GM12878 (cell line): ENCODE measurements around the gene SLC9C1. TPM values are rescaled to one million over a fixed set of nuclear protein-coding genes. Genes with fewer than 3 reads are reported as not detected.

Experiments used
- ATAC-seq: fragments of 200-7000 bp; cut with Tn5 transposase; 3 replicates; pipeline ENCODE4 v1.9.1; 2020; ENCODE audit warnings: mild to moderate bottlenecking, moderate library complexity
- BruUV-seq: library from RNA; stranded (reverse); fragments of 400-500 nt; replicated peaks from 2 replicates; lab custom pipeline; 2021; lab: Mats Ljungman, UMichigan
- CTCF ChIA-PET: fragments of 300-600 bp; sonication (Branson Sonifier 250); formaldehyde crosslinking; extraction: SDS; loops from one replicate; lab custom pipeline; 2021; ENCODE audit warnings: inconsistent platforms; lab: Yijun Ruan, JAX
- POLR2A ChIA-PET: fragments of 350-600 bp; formaldehyde crosslinking; extraction: SDS; loops from one replicate; lab custom pipeline; 2021; ENCODE audit warnings: inconsistent platforms; lab: Charles Lee
- RAD21 ChIA-PET: fragments of 300-600 bp; sonication (Branson Sonifier 250); formaldehyde crosslinking; loops from one replicate; lab custom pipeline; 2023; ENCODE audit warnings: antibody characterized with exemption; ENCODE audit not compliant: unreplicated experiment; lab: Charles Lee
- SMC1A ChIA-PET: fragments of 300-600 bp; sonication (Branson Sonifier 250); formaldehyde crosslinking; loops from one replicate; lab custom pipeline; 2023; ENCODE audit not compliant: unreplicated experiment, uncharacterized antibody; lab: Charles Lee
- DNase-seq: peaks from one replicate; pipeline ENCODE4 v3.0.0-alpha.2; 2011; ENCODE audit warnings: low read depth, low spot score
- FAIRE-seq: peaks from 3 replicates; lab custom pipeline; 2011; peaks lifted over from hg19 to GRCh38; lab: Jason Lieb, UNC
- H2AFZ ChIP-seq: 2 replicates; pipeline ENCODE4 v1.6.0; 2011; ENCODE audit warnings: low read depth, low read length, control low read depth; ENCODE audit not compliant: control insufficient read depth
- H3K27ac ChIP-seq: 2 replicates; pipeline ENCODE4 v1.5.1; 2011; ENCODE audit warnings: control low read depth; ENCODE audit not compliant: control insufficient read depth, insufficient read depth
- H3K27me3 ChIP-seq, 2 experiments: replicated peaks in 1 of 2; 2 replicates each; pipeline versions ENCODE4 v1.6.0 to v1.6.1; 2011; ENCODE audit warnings: low read length in 1 of 2; ENCODE audit not compliant: control insufficient read depth in 2 of 2, insufficient read depth in 2 of 2
- H3K36me3 ChIP-seq, 2 experiments: 2 replicates each; pipeline ENCODE4 v1.5.1; 2011; ENCODE audit warnings: low read length in 1 of 2; ENCODE audit not compliant: control insufficient read depth in 2 of 2, insufficient read depth in 2 of 2
- H3K4me1 ChIP-seq: 2 replicates; pipeline ENCODE4 v1.6.1; 2011; ENCODE audit warnings: mild to moderate bottlenecking, low read length, moderate library complexity, mixed read lengths; ENCODE audit not compliant: control insufficient read depth, insufficient read depth
- H3K4me2 ChIP-seq: 2 replicates; pipeline ENCODE4 v1.6.0; 2011; ENCODE audit warnings: control low read depth; ENCODE audit not compliant: control insufficient read depth, insufficient read depth
- H3K4me3 ChIP-seq: fragments of 200-600 bp; sonication (generic); 2 replicates; pipeline ENCODE4 v1.5.1; 2016
- H3K79me2 ChIP-seq: 2 replicates; pipeline ENCODE4 v1.6.0; 2011; ENCODE audit warnings: low read length; ENCODE audit not compliant: control insufficient read depth, insufficient read depth
- H3K9ac ChIP-seq: 2 replicates; pipeline ENCODE4 v1.8.0; 2011; ENCODE audit warnings: low read length, control low read depth, mixed read lengths; ENCODE audit not compliant: control insufficient read depth, insufficient read depth
- H3K9me3 ChIP-seq: replicated peaks from 3 replicates; pipeline ENCODE4 v1.5.1; 2011; ENCODE audit warnings: mild to moderate bottlenecking, low read length; ENCODE audit not compliant: control insufficient read depth, insufficient read depth
- H4K20me1 ChIP-seq: 2 replicates; pipeline ENCODE4 v1.6.0; 2011; ENCODE audit not compliant: control insufficient read depth, insufficient read depth
- BHLHE40 ChIP-seq, 2 experiments: fragments of 450-650 bp in 1 of 2; IDR thresholded peaks; 2 replicates each; pipeline ENCODE4 v1.6.1; 2011 to 2017; ENCODE audit warnings: low read depth in 2 of 2, borderline replicate concordance in 1 of 2, improper control_type of control experiment in 1 of 2, low read length in 1 of 2, mild to moderate bottlenecking in 1 of 2
- E2F8 ChIP-seq: fragments of 450-650 bp; IDR thresholded peaks from 2 replicates; pipeline ENCODE4 v1.6.1; 2018; ENCODE audit warnings: mild to moderate bottlenecking, low read depth, moderate library complexity; ENCODE audit not compliant: partially characterized antibody
- FOXK2 ChIP-seq: fragments of 450-650 bp; IDR thresholded peaks from 2 replicates; pipeline ENCODE4 v1.6.1; 2017; ENCODE audit warnings: mild to moderate bottlenecking, moderate library complexity
- GATAD2B ChIP-seq: fragments of 450-650 bp; conservative IDR thresholded peaks from 2 replicates; pipeline ENCODE4 v1.6.1; 2017; ENCODE audit warnings: low read depth, mild to moderate bottlenecking, moderate library complexity
- JUNB ChIP-seq: IDR thresholded peaks from 2 replicates; pipeline ENCODE4 v1.6.1; 2016; ENCODE audit warnings: antibody characterized with exemption, mild to moderate bottlenecking
- LARP7 ChIP-seq: fragments of 450-650 bp; IDR thresholded peaks from 2 replicates; pipeline ENCODE4 v1.6.1; 2017; ENCODE audit warnings: mild to moderate bottlenecking
- NR2F1 ChIP-seq: fragments of 450-650 bp; conservative IDR thresholded peaks from 2 replicates; pipeline ENCODE4 v1.6.1; 2017; ENCODE audit warnings: mild to moderate bottlenecking
- POLR2AphosphoS2 ChIP-seq: IDR thresholded peaks from 2 replicates; pipeline ENCODE4 v1.6.1; 2011; ENCODE audit warnings: low read depth, mild to moderate bottlenecking, low read length, improper control_type of control experiment, moderate library complexity
- RAD21 ChIP-seq: IDR thresholded peaks from 2 replicates; pipeline ENCODE4 v1.6.1; 2011; ENCODE audit warnings: mild to moderate bottlenecking, low read depth, low read length, moderate library complexity; ENCODE audit not compliant: insufficient read depth
- RBBP5 ChIP-seq: fragments of 200-600 bp; sonication (generic); conservative IDR thresholded peaks from 2 replicates; pipeline ENCODE4 v1.6.1; 2016
- RUNX3 ChIP-seq: IDR thresholded peaks from 2 replicates; pipeline ENCODE4 v1.6.1; 2012; ENCODE audit warnings: low read length, inconsistent platforms
- SUPT20H ChIP-seq: IDR thresholded peaks from 2 replicates; pipeline ENCODE4 v1.6.1; 2011; ENCODE audit warnings: low read depth, mild to moderate bottlenecking, low read length, moderate library complexity, borderline replicate concordance; ENCODE audit not compliant: control insufficient read depth
- TCF12 ChIP-seq: IDR thresholded peaks from 2 replicates; pipeline ENCODE4 v1.6.1; 2011; ENCODE audit warnings: low read depth, mild to moderate bottlenecking, low read length
- TCF3 ChIP-seq: IDR thresholded peaks from 2 replicates; pipeline ENCODE4 v1.6.1; 2012; ENCODE audit warnings: low read depth, mild to moderate bottlenecking, low read length, borderline replicate concordance; ENCODE audit not compliant: insufficient read depth
- TCF7 ChIP-seq: IDR thresholded peaks from 2 replicates; pipeline ENCODE4 v1.6.1; 2014; ENCODE audit warnings: antibody characterized with exemption, borderline replicate concordance
- WGBS: methylation state at CpG from one replicate; pipeline ENCODE4 v1.1.6; 2016; ENCODE audit warnings: low lambda C conversion rate; ENCODE audit not compliant: insufficient replicate concordance, insufficient coverage; ENCODE audit errors: missing lambda C conversion rate; 5-methylcytosine and 5-hydroxymethylcytosine counted together
- in situ Hi-C: fragments of 300-500 bp; cut with MboI; formaldehyde crosslinking; loops from 9 replicates; pipeline ENCODE4 v1.14.3; 2018; ENCODE audit warnings: mixed read lengths
- intact Hi-C: fragments of 100-400 bp; cut with micrococcal nuclease; formaldehyde crosslinking; loops from one replicate; pipeline ENCODE4 v1.14.2; 2022; ENCODE audit not compliant: unreplicated experiment
- polyA plus RNA-seq, 11 experiments: library from polyadenylated mRNA; depleted of rRNA in 4 of 11; unstranded in 6 of 11; stranded (reverse) in 5 of 11; fragments of >200 nt; fragmentation: Nextera tagmentation in 4 of 11; fragmentation: Illumina TruSeq in 1 of 11; extraction: Ambion mirVana in 4 of 11; extraction: Trizol in 1 of 11; gene quantifications; 1 replicate in 1 of 11; 2 replicates in 10 of 11; pipeline versions ENCODE4 v1.2.1 to v1.2.3, GENCODE V29; 2011 to 2016; ENCODE audit warnings: inconsistent platforms in 2 of 11, missing spikeins in 2 of 11, low read depth in 1 of 11
- total RNA-seq, 4 experiments: library from RNA; depleted of rRNA in 3 of 4; stranded (reverse); fragments of >200 nt in 3 of 4; fragmentation: Illumina TruSeq in 1 of 4; extraction: Trizol in 1 of 4; gene quantifications; 2 replicates each; pipeline versions ENCODE4 v1.2.1 to v1.2.3, GENCODE V29; 2013 to 2021
- TF ChIP-seq, protein P1 (sequence below): fragments of 450-650 bp; IDR thresholded peaks from 2 replicates; pipeline ENCODE4 v1.6.1; 2017; ENCODE audit warnings: low read depth, mild to moderate bottlenecking, moderate library complexity

SLC9C1 gene
- total and polyA plus RNA-seq, 10 of the 15 experiments (the other 5 are each of a cell fraction or from before 2014, with no cell fraction given): not detected

- TF ChIP-seq, protein P1, sequence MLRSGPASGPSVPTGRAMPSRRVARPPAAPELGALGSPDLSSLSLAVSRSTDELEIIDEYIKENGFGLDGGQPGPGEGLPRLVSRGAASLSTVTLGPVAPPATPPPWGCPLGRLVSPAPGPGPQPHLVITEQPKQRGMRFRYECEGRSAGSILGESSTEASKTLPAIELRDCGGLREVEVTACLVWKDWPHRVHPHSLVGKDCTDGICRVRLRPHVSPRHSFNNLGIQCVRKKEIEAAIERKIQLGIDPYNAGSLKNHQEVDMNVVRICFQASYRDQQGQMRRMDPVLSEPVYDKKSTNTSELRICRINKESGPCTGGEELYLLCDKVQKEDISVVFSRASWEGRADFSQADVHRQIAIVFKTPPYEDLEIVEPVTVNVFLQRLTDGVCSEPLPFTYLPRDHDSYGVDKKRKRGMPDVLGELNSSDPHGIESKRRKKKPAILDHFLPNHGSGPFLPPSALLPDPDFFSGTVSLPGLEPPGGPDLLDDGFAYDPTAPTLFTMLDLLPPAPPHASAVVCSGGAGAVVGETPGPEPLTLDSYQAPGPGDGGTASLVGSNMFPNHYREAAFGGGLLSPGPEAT: peak; percentile 94
- TF ChIP-seq TCF3 (peak; percentile 43; the same call in 1 of the 2 replicates), LARP7 (no peak), FOXK2 (no peak), GATAD2B (peak; percentile 99)
Measured at GRCh38 chr3:112132975-112133448, 161.0 kb downstream of the SLC9C1 start, which contains the start of gene GCSAM (continued).

GRCh38 chr3:112132554-112132953, 161.5 kb downstream of the SLC9C1 start:
- peak overlapping the region; percentile 98 for H3K9ac ChIP-seq
- H3K36me3 ChIP-seq: peaks cover 0 to 2% of the 10 kb centered on the region in 2 experiments; a peak in 1 of 4 replicates
- H3K4me3 ChIP-seq: peak overlapping the region; percentile 78
- H4K20me1 ChIP-seq: no peaks in the 10 kb centered on the region
- peaks cover 77% of the 10 kb centered on the region for H3K79me2 ChIP-seq
- TSS peak; percentile 83 for BruUV-seq
- peak overlapping the region; percentile 99 for H3K27ac ChIP-seq
- no peaks in the 10 kb centered on the region for H3K27me3 ChIP-seq
- ChIA-PET CTCF (interaction anchor here (0.5 to 18.1 kb wide), 8 partner anchors 8 to 366 kb away, joined by 3 to 226 read pairs (median 4); partner anchors contain the start of gene SLC9C1), SMC1A (interaction anchor here (0.6 to 18.5 kb wide), 16 partner anchors 7 to 463 kb away, joined by 3 to 489 read pairs (median 6); partner anchors contain the start of genes BTLA, CD200 and SLC9C1), POLR2A (interaction anchor here (0.5 to 12.8 kb wide), 9 partner anchors 9 to 365 kb away, joined by 3 to 345 read pairs (median 6); partner anchors contain the start of gene BTLA), RAD21 (interaction anchor here (0.6 to 17.9 kb wide), 15 partner anchors 9 to 428 kb away, joined by 3 to 457 read pairs (median 6); partner anchors contain the start of gene BTLA)
- ATAC-seq: peak; percentile 1
- WGBS: 0% methylated on average over 1 of the region's 1 CpG
- H3K4me2 ChIP-seq: peak overlapping the region; percentile 64
- H3K4me1 ChIP-seq: peaks cover 57% of the 10 kb centered on the region
- H2AFZ ChIP-seq: no peak overlapping the region
- in situ Hi-C loops (no loop called here), intact Hi-C loops (loop anchor here (10.0 kb wide), 1 partner anchor 362 kb away; the partner anchor contains the start of gene BTLA)
- no peak for DNase-seq
- FAIRE-seq: no peak
- no peaks in the 10 kb centered on the region for H3K9me3 ChIP-seq
- no peak; the same call in 1 of the 2 replicates for TF ChIP-seq NR2F1
- TF ChIP-seq E2F8: peak; percentile 20
- TF ChIP-seq RUNX3: no peak
- TF ChIP-seq RAD21: 0 out of 2 replicates have a peak, but pooled peaks have one; percentile 3
- TF ChIP-seq, protein P1: no peak
- no peak for TF ChIP-seq BHLHE40 (IDR thresholded peaks at IDR 0.05; ENCODE audit: borderline replicate concordance in 1 of 2, low read depth in 2 of 2, low read length in 1 of 2)
- TF ChIP-seq JUNB: no peak
- TF ChIP-seq POLR2AphosphoS2: peak; percentile 13; the same call in 1 of the 2 replicates
- no peak for TF ChIP-seq RBBP5
- no peak for TF ChIP-seq SUPT20H
- TF ChIP-seq TCF12: no peak
- 0 out of 2 replicates have a peak, but pooled peaks have one; percentile 25 for TF ChIP-seq TCF7
